HEK293 (cell line): ENCODE measurements around the gene RAMAC.

Source experiments
- CTCF ChIA-PET: fragments of 350-600 bp; formaldehyde crosslinking; extraction: SDS; loops from one replicate; lab custom pipeline; 2021; ENCODE audit warnings: antibody characterized with exemption; lab: Yijun Ruan, JAX
- POLR2A ChIA-PET: fragments of 300-600 bp; formaldehyde crosslinking; extraction: SDS; loops from one replicate; lab custom pipeline; 2020; ENCODE audit warnings: antibody characterized with exemption, inconsistent platforms; lab: Yijun Ruan, JAX
- H3K27ac ChIP-seq: fragments of 200-500 bp; sonication (Bioruptor generic); 2 replicates; pipeline ENCODE4 v1.5.1; 2014; ENCODE audit warnings: low read depth, low read length, control low read depth, inconsistent platforms; ENCODE audit errors: extremely low read depth
- H3K36me3 ChIP-seq, 2 experiments: fragments of 200-500 bp in 1 of 2; sonication (Bioruptor generic) in 1 of 2; 1 replicate in 1 of 2; 2 replicates in 1 of 2; pipeline ENCODE4 v1.5.1; 2014 to 2017; ENCODE audit warnings: inconsistent platforms in 2 of 2, low read length in 2 of 2; ENCODE audit not compliant: control insufficient read depth in 2 of 2, insufficient read depth in 1 of 2
- H3K4me1 ChIP-seq: fragments of 200-500 bp; sonication (Bioruptor generic); 2 replicates; pipeline ENCODE4 v1.5.1; 2014; ENCODE audit warnings: mild to moderate bottlenecking, low read length, inconsistent platforms; ENCODE audit not compliant: control insufficient read depth, insufficient read depth
- H3K4me3 ChIP-seq: 2 replicates; pipeline ENCODE4 v1.5.1; 2011; ENCODE audit warnings: low read depth, mild to moderate bottlenecking, control low read depth, low read length, moderate library complexity
- H3K9me3 ChIP-seq: fragments of 200-500 bp; sonication (Bioruptor generic); 2 replicates; pipeline ENCODE4 v1.5.1; 2014; ENCODE audit warnings: low read depth, low read length, inconsistent platforms; ENCODE audit not compliant: control insufficient read depth, insufficient read depth
- EGR2 ChIP-seq: fragments of 450-650 bp; formaldehyde crosslinking; IDR thresholded peaks from 2 replicates; pipeline ENCODE4 v1.5.1; 2016; ENCODE audit warnings: low read depth, missing biosample characterization, missing genetic modification characterization
- GFI1B ChIP-seq: fragments of 450-650 bp; formaldehyde crosslinking; IDR thresholded peaks from 2 replicates; pipeline ENCODE4 v1.5.1; 2016; ENCODE audit warnings: missing biosample characterization, missing genetic modification characterization
- HIC1 ChIP-seq: fragments of 450-650 bp; formaldehyde crosslinking; IDR thresholded peaks from 2 replicates; pipeline ENCODE4 v1.5.1; 2016; ENCODE audit warnings: missing biosample characterization, missing genetic modification characterization
- HOXD13 ChIP-seq: sonication (generic); formaldehyde crosslinking; IDR thresholded peaks from 2 replicates; pipeline ENCODE4 v1.8.0; 2022; ENCODE audit warnings: missing genetic modification reagents, borderline replicate concordance
- IKZF3 ChIP-seq: fragments of 450-650 bp; IDR thresholded peaks from 2 replicates; pipeline ENCODE4 v1.5.0; 2018; ENCODE audit warnings: missing biosample characterization, mild to moderate bottlenecking, missing genetic modification characterization, moderate library complexity
- REST ChIP-seq: fragments of 450-650 bp; formaldehyde crosslinking; IDR thresholded peaks from 2 replicates; pipeline ENCODE4 v1.5.1; 2016; ENCODE audit warnings: missing biosample characterization, missing genetic modification characterization
- SCRT2 ChIP-seq: fragments of 450-650 bp; formaldehyde crosslinking; IDR thresholded peaks from 2 replicates; pipeline ENCODE4 v1.5.1; 2016; ENCODE audit warnings: missing biosample characterization, missing genetic modification characterization
- SETDB1 ChIP-seq: IDR thresholded peaks from one replicate; pipeline ENCODE4 v1.6.1; 2017; ENCODE audit warnings: mild to moderate bottlenecking, low read length, moderate library complexity, mixed read lengths; ENCODE audit not compliant: insufficient read length
- SP7 ChIP-seq: fragments of 450-650 bp; formaldehyde crosslinking; IDR thresholded peaks from 2 replicates; pipeline ENCODE4 v1.5.1; 2016; ENCODE audit warnings: missing biosample characterization, missing genetic modification characterization
- ZBTB10 ChIP-seq: fragments of 450-650 bp; formaldehyde crosslinking; IDR thresholded peaks from 2 replicates; pipeline ENCODE4 v1.5.1; 2016; ENCODE audit warnings: missing biosample characterization, missing genetic modification characterization
- ZBTB7A ChIP-seq: fragments of 450-650 bp; formaldehyde crosslinking; IDR thresholded peaks from 2 replicates; pipeline ENCODE4 v1.5.1; 2016; ENCODE audit warnings: low read depth, missing biosample characterization, missing genetic modification characterization
- ZNF112 ChIP-seq: fragments of 450-650 bp; formaldehyde crosslinking; IDR thresholded peaks from 2 replicates; pipeline ENCODE4 v1.5.0; 2017; ENCODE audit warnings: missing biosample characterization, missing genetic modification characterization
- ZNF280C ChIP-seq: fragments of 450-650 bp; formaldehyde crosslinking; IDR thresholded peaks from 2 replicates; pipeline ENCODE4 v1.5.1; 2016; ENCODE audit warnings: missing biosample characterization, missing genetic modification characterization
- ZNF350 ChIP-seq: fragments of 450-650 bp; formaldehyde crosslinking; IDR thresholded peaks from 2 replicates; pipeline ENCODE4 v1.5.0; 2017; ENCODE audit warnings: missing biosample characterization, mild to moderate bottlenecking, missing genetic modification characterization
- ZNF423 ChIP-seq: fragments of 450-650 bp; formaldehyde crosslinking; IDR thresholded peaks from 2 replicates; pipeline ENCODE4 v1.5.1; 2016; ENCODE audit warnings: missing biosample characterization, missing genetic modification characterization
- ZNF521 ChIP-seq: fragments of 450-650 bp; formaldehyde crosslinking; IDR thresholded peaks from 2 replicates; pipeline ENCODE4 v1.5.1; 2017; ENCODE audit warnings: missing biosample characterization, mild to moderate bottlenecking, missing genetic modification characterization
- ZNF529 ChIP-seq: fragments of 450-650 bp; formaldehyde crosslinking; IDR thresholded peaks from 2 replicates; pipeline ENCODE4 v1.5.1; 2017; ENCODE audit warnings: missing genetic modification characterization, missing biosample characterization; ENCODE audit not compliant: insufficient replicate concordance
- ZNF560 ChIP-seq: fragments of 450-650 bp; formaldehyde crosslinking; IDR thresholded peaks from 2 replicates; pipeline ENCODE4 v1.5.1; 2017; ENCODE audit warnings: missing biosample characterization, missing genetic modification characterization, borderline replicate concordance
- ZNF629 ChIP-seq: fragments of 450-650 bp; formaldehyde crosslinking; IDR thresholded peaks from 2 replicates; pipeline ENCODE4 v1.5.1; 2017; ENCODE audit warnings: missing biosample characterization, missing genetic modification characterization
- ZNF639 ChIP-seq: fragments of 450-650 bp; formaldehyde crosslinking; IDR thresholded peaks from 2 replicates; pipeline ENCODE4 v1.5.1; 2016; ENCODE audit warnings: missing biosample characterization, missing genetic modification characterization
- ZNF658 ChIP-seq: fragments of 450-650 bp; formaldehyde crosslinking; IDR thresholded peaks from 2 replicates; pipeline ENCODE4; 2016; ENCODE audit warnings: missing biosample characterization, missing genetic modification characterization
- ZNF677 ChIP-seq: fragments of 450-650 bp; IDR thresholded peaks from 2 replicates; pipeline ENCODE4 v1.5.0; 2018; ENCODE audit warnings: missing biosample characterization, mild to moderate bottlenecking, missing genetic modification characterization, moderate library complexity
- ZNF707 ChIP-seq: fragments of 450-650 bp; formaldehyde crosslinking; IDR thresholded peaks from 2 replicates; pipeline ENCODE4 v1.5.1; 2016; ENCODE audit warnings: missing biosample characterization, missing genetic modification characterization
- ZNF747 ChIP-seq: fragments of 450-650 bp; formaldehyde crosslinking; IDR thresholded peaks from 2 replicates; pipeline ENCODE4 v1.5.1; 2016; ENCODE audit warnings: missing biosample characterization, missing genetic modification characterization
- ZSCAN16 ChIP-seq: fragments of 450-650 bp; formaldehyde crosslinking; IDR thresholded peaks from 2 replicates; pipeline ENCODE4 v1.5.1; 2016; ENCODE audit warnings: missing biosample characterization, missing genetic modification characterization
- ZSCAN5A ChIP-seq: fragments of 450-650 bp; formaldehyde crosslinking; IDR thresholded peaks from 2 replicates; pipeline ENCODE4 v1.5.1; 2016; ENCODE audit warnings: missing biosample characterization, missing genetic modification characterization

The RAMAC gene

GRCh38 chr15:82995938-82996337, 9.9 kb downstream of the RAMAC start:
- ChIA-PET POLR2A (interaction anchor here (1.5 kb wide), 1 partner anchor 10 kb away, joined by 4 read pairs; the partner anchor contains the start of gene RAMAC), CTCF (interaction anchor here (2.4 to 2.9 kb wide), 2 partner anchors 15 to 147 kb away, joined by 8 to 18 read pairs; partner anchors contain the start of gene C15orf40)
- Histone ChIP-seq H3K27ac (no peak overlapping the region), H3K4me3 (no peak overlapping the region), H3K4me1 (no peaks in the 10 kb centered on the region), H3K36me3 (peaks cover 6 to 11% of the 10 kb centered on the region in 2 experiments), H3K9me3 (no peaks in the 10 kb centered on the region)
- TF ChIP-seq ZNF747 (tag by site-specific recombination) (no peak), ZNF560 (tag by site-specific recombination) (no peak), SP7 (peak; percentile 89), ZNF629 (tag by site-specific recombination) (peak; percentile 84), SETDB1 (no peak), ZSCAN5A (no peak), ZNF658 (no peak), ZNF112 (tag by site-specific recombination) (no peak), ZNF707 (tag by site-specific recombination) (no peak), HIC1 (tag by site-specific recombination) (no peak), ZNF350 (tag by site-specific recombination) (no peak), ZNF423 (tag by site-specific recombination) (no peak), ZBTB10 (no peak), EGR2 (tag by site-specific recombination) (no peak), GFI1B (tag by site-specific recombination) (no peak), ZNF639 (tag by site-specific recombination) (0 out of 2 replicates have a peak, but pooled peaks have one; percentile 19), ZBTB7A (no peak), REST (no peak), IKZF3 (tag by site-specific recombination) (no peak), ZNF677 (tag by site-specific recombination) (no peak), ZNF280C (tag by site-specific recombination) (no peak), SCRT2 (tag by site-specific recombination) (no peak), ZNF521 (no peak), ZSCAN16 (tag by site-specific recombination) (no peak), ZNF529 (tag by site-specific recombination) (no peak), HOXD13 (CRISPR knock-in tag) (no peak)
